HG02840 (cell line): ENCODE data around the gene HLA-DOB.
"Not testable (repeated sequence)": the region's sequence is repeated elsewhere in the genome, so short reads cannot be mapped to it uniquely, and the experiment has no call there.

Experiments
- ATAC-seq: cut with Tn5 transposase; IDR thresholded peaks from one replicate; pipeline ENCODE4 v1.9.1; 2021; ENCODE audit warnings: mild to moderate bottlenecking, moderate library complexity, moderate number of reproducible peaks; ENCODE audit not compliant: unreplicated experiment, low FRiP score

The HLA-DOB gene

DNA sequence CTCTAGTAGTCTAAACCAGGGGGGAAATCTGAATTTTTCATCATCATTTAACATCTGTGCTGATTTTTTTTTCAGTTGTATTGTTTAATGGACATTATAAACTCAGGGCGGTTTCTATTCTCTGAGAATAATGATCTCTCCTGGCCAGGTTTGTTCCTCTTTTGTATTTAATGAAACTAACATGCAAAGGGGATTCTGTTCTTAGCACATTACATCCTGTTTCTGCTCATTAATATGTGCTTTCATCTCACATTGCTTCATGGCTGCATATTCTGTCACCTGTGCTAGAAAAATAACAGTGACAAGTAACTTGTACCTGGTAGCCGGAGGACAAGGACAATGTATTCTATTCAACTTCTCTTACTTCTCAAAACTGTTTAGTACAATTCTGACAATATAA lies 806 bp downstream of the HLA-DOB start:
- peak; percentile 46 for ATAC-seq

- no peak for ATAC-seq
Observed at GRCh38 chr6:32815115-32815514, 1.7 kb downstream of the HLA-DOB start.

- no peak for ATAC-seq
Observed at GRCh38 chr6:32814145-32814544, 2.7 kb downstream of the HLA-DOB start.

DNA sequence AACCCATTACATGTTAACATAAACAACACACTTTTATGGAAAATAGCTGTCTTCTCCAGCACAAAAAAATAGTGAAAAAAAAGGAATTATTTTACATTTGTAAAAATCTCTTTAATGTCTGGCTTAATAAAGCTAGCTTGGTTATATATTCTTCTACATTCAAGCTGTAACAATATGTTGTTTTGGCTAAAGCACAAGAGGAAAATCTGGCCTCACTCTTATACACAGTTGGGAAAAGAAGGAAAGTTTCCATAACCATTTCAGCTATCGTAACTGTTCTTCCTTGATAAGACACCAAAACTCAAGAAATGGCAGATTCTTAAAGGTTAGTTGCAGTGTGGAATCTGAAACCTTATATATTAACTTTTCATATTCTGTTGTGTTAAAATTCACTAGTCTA lies 7.6 kb downstream of the HLA-DOB start:
- no peak for ATAC-seq

GRCh38 chr6:32807020-32807580 lies 9.7 kb downstream of the HLA-DOB start:
- ATAC-seq, result no peak

GRCh38 chr6:32805404-32805803 lies 11.4 kb downstream of the HLA-DOB start:
- not testable (repeated sequence) for ATAC-seq

- no peak for ATAC-seq
Observed at GRCh38 chr6:32803416-32803815, 13.4 kb downstream of the HLA-DOB start.

GRCh38 chr6:32799740-32800139 lies 17.1 kb downstream of the HLA-DOB start:
- ATAC-seq, result no peak

DNA sequence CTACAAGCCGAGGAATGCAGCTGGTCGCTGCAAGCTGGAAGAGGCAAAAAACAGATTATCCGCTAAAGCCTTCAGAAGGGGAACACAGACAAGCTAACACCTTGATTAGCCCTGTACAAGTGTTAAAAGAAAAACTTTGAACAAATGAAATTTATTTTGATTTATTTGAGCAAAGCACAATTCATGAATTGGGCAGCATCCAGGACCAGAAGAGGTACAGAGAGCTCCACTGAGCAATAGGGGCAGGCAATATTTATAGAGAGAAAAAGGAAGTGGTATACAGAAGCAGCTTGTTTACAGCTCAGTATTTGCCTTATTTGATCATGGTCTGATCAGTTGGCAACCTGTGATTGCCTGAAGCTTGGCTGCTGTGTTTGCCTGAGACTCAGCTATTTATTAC lies 17.6 kb downstream of the HLA-DOB start:
- ATAC-seq, result no peak

GRCh38 chr6:32796848-32797776 lies 19.7 kb downstream of the HLA-DOB start:
- no peak for ATAC-seq

DNA sequence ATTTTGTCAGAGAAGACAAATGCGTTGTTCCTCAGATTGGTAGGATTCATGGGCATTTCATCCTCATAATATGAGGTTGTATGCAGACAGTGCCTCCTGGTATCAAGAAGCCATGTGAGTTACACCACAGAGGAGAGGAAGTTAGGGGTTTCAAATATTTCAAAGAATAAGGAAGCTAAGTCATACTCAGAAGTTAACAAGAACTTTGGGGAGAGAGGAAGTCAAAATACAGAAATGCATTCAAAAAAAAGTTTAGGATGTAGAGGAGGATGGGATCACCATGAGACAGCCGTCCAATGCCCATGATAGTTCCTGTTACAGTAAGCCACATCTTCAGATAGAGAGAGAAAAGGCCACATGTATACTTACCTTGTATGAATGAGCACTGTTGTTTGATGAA lies 22.3 kb downstream of the HLA-DOB start:
- no peak for ATAC-seq

DNA sequence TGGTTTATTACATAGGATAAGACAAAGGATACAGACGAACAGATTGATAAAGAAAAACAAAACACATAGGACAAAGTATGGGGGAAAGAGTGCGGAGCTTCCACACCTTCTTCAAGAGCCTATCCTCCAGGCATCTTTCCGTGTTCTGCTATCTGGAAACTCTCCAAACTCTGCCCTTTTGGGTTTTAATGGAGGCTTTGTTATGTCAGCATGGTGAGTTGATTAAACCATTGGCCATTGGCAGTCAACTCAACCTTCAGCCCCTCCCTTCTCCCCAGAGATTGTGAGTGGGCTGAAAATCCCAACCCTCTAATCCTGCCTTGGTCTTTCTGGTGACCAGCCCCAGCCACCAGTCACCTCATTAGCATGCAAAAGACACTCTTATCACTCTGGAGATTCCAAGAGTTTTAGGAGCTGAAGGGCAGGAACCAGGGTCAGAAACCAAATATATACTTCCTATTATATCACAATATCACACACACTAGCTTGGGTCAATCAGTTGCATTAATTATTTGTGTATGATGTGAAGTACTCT lies 23.8 kb downstream of the HLA-DOB start:
- ATAC-seq, result no peak

DNA sequence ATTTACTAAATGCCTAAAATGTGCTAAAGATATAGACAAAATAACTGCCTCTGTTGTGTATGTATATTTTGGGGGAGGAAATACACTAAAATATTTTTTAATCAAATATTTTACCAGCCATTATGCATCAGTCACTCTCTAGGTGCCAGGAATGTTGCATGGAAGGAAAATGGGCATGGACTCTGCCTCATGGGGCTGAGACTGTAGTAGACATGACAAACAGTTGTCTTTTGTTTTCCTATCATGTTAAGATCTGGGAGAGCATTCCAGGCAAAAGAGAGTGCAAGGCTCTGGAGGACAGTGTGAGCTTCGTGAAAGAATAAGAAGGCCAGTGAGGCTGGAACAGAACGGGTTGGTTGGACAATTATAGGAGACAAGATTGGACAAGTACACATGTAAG lies 26.5 kb downstream of the HLA-DOB start:
- ATAC-seq, result no peak

DNA sequence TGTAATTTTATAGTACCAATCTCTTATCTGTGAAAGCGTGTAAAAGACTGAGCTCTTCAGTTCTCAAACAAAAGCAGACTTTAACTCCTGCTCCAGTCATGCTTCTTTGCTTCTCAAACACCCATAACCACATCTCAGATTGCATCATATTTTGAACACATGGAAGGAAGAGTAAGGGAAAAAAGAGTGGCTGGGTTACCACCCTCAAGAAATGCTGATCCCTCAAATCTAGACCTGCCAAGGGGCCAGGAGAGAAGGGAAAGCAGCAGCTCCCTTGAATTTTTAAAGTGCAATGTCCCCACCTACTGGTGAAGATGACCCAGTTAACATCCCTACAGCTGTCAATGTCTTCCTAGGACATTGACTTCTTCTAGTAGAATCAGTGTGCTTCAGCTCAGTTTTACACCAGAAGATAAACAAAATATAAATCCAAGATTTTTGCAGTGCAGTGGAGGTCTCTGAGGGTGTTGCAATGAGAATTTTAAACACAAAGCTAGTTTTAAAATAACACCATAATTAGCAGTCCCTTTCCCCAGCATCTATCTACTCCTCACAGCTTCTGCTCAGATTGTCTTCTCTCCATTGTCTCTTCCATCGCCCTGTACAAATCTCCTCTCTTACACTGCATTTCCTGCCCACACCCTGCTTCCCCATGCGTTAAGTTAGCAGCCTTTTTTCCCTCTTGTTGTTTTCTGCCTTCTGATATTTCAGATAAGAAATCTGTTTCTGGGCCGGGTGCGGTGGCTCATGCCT lies 30.8 kb downstream of the HLA-DOB start:
- ATAC-seq, result no peak

GRCh38 chr6:32782923-32783322 lies 33.9 kb downstream of the HLA-DOB start:
- not testable (repeated sequence) for ATAC-seq

DNA sequence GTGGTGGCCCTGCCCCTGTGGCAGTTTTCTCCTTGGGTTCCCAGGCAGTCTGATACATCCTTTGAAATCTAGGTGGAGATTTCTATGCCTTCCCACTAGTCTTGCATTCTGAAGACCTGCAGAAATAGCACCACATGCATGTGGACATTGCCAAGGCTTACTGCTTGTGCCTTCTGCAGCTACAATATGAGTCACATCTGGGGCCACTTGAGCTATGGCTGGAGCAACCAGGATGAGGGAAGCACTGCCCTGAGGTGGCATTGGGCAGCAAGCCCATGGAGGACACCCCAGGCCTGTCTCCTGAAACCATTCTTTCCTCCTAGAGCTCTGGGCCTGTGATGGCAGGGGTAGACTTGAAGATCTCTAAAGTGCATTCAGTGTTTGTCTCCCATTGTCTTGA lies 37.8 kb downstream of the HLA-DOB start:
- no peak for ATAC-seq

DNA sequence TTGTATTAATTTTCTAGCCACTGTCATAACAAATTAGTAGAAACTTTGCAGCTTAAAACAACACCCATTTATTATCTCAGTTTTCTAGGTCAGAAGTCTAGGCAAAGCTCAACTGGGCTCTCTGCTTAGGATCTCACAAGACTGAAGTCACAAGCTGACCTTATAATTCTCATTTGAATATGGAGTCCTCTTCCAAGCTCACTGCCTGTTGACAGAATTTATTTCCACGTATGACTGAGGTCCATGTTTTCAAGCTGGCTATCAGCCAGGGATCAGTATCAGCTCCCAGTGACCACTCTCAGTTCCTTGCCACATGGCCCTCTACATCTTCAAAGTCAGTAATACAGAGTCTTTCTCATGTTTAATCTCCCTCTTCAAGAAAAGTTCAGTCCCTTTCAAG lies 41.7 kb downstream of the HLA-DOB start:
- no peak for ATAC-seq

DNA sequence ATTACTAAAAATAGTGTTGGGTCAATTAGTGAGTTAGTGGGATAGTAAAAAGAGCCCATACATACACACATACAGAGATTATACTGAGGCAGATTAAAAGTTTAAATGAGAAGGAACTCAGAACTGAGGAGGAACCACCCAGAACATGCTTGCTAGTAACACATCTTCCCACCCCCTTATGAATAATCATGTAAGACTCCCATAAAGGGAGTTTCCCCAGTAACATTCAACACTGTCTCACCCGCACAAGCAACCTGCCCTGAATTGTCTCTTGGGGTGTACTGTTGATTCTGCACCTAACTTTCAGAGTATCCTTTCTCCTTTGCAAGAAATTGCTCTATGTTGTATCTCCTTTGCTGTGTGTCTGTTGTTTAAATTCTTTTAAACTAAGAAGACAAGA lies 42.4 kb downstream of the HLA-DOB start:
- ATAC-seq, result no peak

GRCh38 chr6:32772656-32773055 lies 44.1 kb downstream of the HLA-DOB start:
- no peak for ATAC-seq

DNA sequence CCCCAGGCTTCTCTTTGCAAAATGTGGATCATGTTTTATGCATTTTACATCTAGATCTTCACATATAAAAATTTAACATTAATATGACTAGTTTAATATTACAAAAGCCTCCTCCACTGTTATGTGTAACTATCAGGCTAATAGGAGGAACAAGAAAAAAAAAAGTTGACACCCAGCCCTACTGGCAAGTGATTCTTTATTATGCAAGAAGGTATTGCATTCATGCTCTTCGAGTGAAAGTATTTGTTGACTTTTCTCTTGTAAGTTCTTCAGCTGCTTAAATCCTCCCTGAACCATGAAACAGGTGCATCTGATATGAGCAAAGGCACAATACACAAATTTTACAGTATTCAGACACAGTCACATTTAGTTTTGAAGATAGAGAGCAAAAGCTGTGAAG lies 52.8 kb downstream of the HLA-DOB start:
- ATAC-seq, result no peak

GRCh38 chr6:32763421-32763820 lies 53.4 kb downstream of the HLA-DOB start, which contains the start of gene HLA-DQB2:
Gene HLA-DQB2 (minus strand): TSS chr6:32763532. CDS start chr6:32763470, 62 bp downstream.
- ATAC-seq, result no peak
